ENCODE data around the gene CEBPA. TPM values are rescaled to one million over a fixed set of nuclear protein-coding genes. Genes with fewer than 3 reads are reported as not detected.

CEBPA gene
- total and polyA plus RNA-seq, 2 experiments from 2014 or later: 2.4 to 6.2 TPM

GRCh38 chr19:33294058-33294798, 8.1 kb downstream of the CEBPA start:
- no peak for DNase-seq (ENCODE audit: low read depth in 1 of 2, low spot score in 1 of 2)
- Histone ChIP-seq H3K4me1 (ENCODE audit: low read depth) (peaks cover 12% of the 10 kb centered on the region), H3K9me3 (ENCODE audit: low read depth) (no peaks in the 10 kb centered on the region), H3K36me3 (no peaks in the 10 kb centered on the region), H3K4me3 (no peak overlapping the region), H3K27me3 (peaks cover 3% of the 10 kb centered on the region), H3K27ac (no peak overlapping the region)
- no peak for TF ChIP-seq CTCF (IDR thresholded peaks at IDR 0.05; ENCODE audit: low read depth, low read length)

- H3K9me3 ChIP-seq (ENCODE audit: low read depth): no peaks in the 10 kb centered on the region
- TF ChIP-seq CTCF (IDR thresholded peaks at IDR 0.05; ENCODE audit: low read depth, low read length): no peak
- peak overlapping the region; percentile 68 for H3K27ac ChIP-seq
- peak in 1 of 2 donors; percentile 73 for DNase-seq (ENCODE audit: low read depth in 1 of 2, low spot score in 1 of 2)
- peaks cover 12% of the 10 kb centered on the region for H3K4me1 ChIP-seq (ENCODE audit: low read depth)
- no peaks in the 10 kb centered on the region for H3K36me3 ChIP-seq
- H3K27me3 ChIP-seq: no peaks in the 10 kb centered on the region
- no peak overlapping the region for H3K4me3 ChIP-seq
Observed at GRCh38 chr19:33293255-33294057, 8.9 kb downstream of the CEBPA start.

- DNase-seq (ENCODE audit: low read depth in 1 of 2, low spot score in 1 of 2): peak in 1 of 2 donors; percentile 18
- H3K36me3 ChIP-seq: no peaks in the 10 kb centered on the region
- peaks cover 12% of the 10 kb centered on the region for H3K4me1 ChIP-seq (ENCODE audit: low read depth)
- no peaks in the 10 kb centered on the region for H3K9me3 ChIP-seq (ENCODE audit: low read depth)
- H3K4me3 ChIP-seq: no peak overlapping the region
- H3K27me3 ChIP-seq: no peaks in the 10 kb centered on the region
- no peak for TF ChIP-seq CTCF (IDR thresholded peaks at IDR 0.05; ENCODE audit: low read depth, low read length)
- peak overlapping the region; percentile 68 for H3K27ac ChIP-seq
Observed at GRCh38 chr19:33292595-33293254, 9.6 kb downstream of the CEBPA start.

GRCh38 chr19:33291623-33292534, 10.5 kb downstream of the CEBPA start:
- H3K27ac ChIP-seq: no peak overlapping the region
- no peaks in the 10 kb centered on the region for H3K36me3 ChIP-seq
- H3K27me3 ChIP-seq: no peaks in the 10 kb centered on the region
- H3K4me3 ChIP-seq: no peak overlapping the region
- H3K9me3 ChIP-seq (ENCODE audit: low read depth): no peaks in the 10 kb centered on the region
- no peak for DNase-seq (ENCODE audit: low read depth in 1 of 2, low spot score in 1 of 2)
- peaks cover 12% of the 10 kb centered on the region for H3K4me1 ChIP-seq (ENCODE audit: low read depth)
- TF ChIP-seq CTCF (IDR thresholded peaks at IDR 0.05; ENCODE audit: low read depth, low read length): no peak
